Measurements from ENCODE around the gene BHLHE41.

BHLHE41 gene
- total RNA-seq, result 85.5 to 250 (median 125) reads per million in 18 experiments

DNA sequence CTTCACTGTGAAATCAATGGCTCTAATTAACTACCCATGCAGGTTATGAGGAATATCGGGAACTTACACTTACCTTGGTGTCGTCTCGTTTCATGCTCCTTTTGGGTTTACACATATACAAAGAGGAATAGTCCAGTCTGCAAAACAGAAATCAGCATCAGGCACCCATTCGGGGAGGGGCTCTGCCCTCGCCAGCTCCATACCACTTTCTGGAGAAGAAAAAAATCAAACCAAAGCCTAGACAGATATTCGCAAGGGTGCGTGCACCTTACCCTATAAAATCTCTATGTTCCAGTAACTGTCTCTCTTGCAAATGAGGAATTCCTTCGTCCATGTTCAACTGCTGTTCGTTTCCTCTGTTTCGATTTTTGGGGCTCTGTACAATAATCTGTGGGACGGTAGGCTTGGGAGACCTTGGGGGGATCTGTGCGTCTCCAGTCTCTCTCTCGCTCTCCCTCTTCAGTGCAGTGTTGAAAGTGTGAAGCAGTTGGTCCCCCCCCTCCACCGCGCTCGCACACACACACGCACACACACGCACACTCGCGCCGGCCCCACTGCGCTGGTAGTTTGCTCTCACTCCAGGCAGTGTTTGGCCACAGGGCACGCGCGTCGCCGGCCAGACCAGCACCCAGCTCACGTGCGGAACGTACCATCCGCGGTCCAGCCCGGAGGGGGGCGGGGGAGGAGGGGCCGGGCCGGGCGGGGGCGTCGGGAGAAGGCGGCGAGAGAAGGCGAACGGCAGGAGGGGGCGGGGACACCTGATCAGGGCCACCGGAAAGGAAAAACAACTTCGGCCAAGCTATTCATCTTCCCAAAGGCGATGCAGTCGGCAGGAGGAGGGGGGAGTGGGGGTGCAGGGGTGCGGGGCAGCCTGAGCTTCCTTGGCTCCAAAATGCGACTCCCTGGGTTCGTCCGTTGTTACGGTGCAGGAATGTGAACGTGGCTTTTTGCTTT is at the start of gene BHLHE41:
Gene BHLHE41 (minus strand): TSS at position 592 of the 954 bp plus-strand sequence. CDS start 258 bp downstream, at position 334.
- peak; percentile 66 to 87 for DNase-seq

GRCh38 chr12:26172946-26173552 is 48.2 kb upstream of the BHLHE41 start:
- DNase-seq, result no peak

DNA sequence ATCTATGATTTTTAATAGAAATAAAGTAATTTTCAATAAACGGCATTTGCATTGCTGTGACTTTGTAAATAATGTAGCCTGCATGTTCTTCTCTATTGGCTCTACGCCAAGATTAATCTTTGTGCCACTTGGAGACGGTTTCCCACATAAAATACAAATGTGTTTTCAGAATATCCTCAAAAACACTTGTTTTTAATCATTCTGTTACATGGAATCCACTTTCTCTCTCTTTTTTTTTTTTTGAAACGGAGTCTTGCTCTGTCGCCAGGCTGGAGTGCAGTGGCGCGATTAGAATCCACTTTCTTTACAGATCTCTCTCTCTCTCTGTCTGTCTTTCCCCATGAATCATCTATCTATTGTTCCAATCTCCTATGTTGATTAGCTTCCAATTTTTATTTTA is 47.7 kb upstream of the BHLHE41 start:
- DNase-seq, result no peak

DNA sequence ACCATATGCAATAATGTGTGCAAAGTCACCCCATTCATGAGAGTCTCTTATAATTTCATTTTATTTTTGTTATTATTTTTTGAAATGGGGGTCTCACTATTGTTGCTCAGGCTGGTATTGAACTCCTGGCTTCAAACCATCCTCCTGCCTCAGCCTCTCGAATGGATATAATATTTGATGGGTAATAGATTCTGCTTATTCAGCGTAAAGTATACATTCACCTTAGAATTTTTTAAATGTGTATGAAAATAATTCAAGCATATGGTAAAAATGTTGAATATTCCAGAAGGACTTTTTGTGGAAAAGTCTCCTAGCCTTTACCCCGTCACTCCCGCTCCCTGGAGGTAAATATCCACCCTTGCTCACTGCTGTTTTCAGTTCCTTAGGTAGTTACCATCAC is 47.2 kb upstream of the BHLHE41 start:
- no peak for DNase-seq

GRCh38 chr12:26164118-26164517 is 39.3 kb upstream of the BHLHE41 start:
- DNase-seq, result no peak

GRCh38 chr12:26162905-26163304 is 38.1 kb upstream of the BHLHE41 start:
- no peak for DNase-seq

GRCh38 chr12:26162174-26162573 is 37.3 kb upstream of the BHLHE41 start:
- DNase-seq, result no peak

- no peak for DNase-seq
Measured at GRCh38 chr12:26158078-26158764, 33.4 kb upstream of the BHLHE41 start.

DNA sequence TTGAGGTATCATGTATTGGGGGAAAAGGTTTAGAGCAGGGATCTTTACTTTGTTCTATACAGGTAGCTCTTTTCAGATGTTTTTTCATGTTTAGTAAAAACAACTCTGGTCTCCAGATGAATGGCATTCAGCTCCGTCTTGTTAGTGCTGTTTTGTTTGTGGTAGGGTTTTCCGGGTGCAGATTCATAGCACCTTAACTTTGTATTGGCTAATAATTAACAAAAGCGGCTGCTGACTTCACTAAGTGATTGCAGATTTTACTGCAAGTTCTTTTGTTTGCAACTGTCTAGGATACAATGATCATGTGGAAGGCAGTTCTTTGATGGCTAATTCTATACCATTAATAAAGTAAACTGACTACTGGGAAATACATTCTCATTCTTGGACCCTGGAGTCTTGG is 32.2 kb upstream of the BHLHE41 start:
- no peak for DNase-seq

DNA sequence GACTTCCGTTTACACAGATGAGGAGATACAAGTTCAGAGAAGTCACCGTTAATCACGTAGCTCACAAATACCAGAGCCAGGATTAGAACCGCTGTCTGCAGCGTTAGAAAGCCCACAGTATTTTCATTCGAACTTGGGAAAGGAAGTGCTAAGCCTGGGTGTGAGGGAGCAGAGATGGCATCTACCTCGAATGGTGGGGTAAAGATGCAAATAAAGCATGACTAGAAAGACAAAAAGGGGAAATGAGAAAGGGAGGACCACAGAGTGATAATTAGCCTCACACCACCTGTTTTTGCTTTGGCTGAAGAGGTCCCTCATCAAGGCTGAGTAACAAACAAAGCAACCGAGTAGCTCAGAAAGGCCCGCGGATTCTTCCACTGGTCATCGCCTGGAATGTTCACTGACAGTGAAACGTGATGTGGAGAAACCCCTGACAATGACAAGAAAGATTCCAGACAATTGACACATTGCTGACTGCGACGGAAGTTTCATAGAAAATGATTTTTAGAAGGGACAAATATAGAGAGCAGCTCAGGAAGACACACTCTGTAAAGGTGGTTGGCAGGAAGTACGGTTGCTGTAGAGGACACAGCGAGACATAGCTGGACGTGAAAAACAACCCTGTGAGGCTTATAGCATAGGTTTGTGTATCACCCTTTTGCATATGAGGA is 31.5 kb upstream of the BHLHE41 start:
- DNase-seq, result no peak

GRCh38 chr12:26153421-26154154 is 28.8 kb upstream of the BHLHE41 start:
- DNase-seq, result no peak

DNA sequence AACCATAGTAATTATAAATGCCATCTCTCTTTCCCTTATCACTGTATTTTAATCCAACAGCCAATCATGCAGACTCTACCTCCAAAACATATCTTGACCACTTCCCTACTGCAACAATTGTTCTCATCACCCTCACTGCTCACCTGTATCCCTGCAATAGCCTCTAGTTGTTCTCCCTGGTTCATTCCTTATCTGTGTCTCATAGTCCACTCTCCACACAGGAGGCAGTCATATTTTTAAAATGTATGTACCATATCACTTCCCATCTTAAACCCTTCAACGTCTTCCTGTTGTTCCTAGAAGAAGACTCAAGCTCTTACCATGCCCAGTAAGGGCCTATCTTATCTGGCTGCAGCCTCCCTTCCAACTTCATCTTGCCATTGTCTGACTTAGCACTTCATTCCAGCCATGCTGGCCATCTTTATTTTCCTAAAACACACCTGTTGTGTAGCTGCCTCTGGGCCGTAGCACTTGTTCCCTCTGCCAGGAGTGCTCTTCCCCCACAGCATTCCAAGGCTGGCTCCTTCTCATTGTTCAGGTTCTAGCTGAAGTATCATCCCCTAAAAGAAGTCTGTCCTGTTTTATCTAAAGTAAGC is 27.8 kb upstream of the BHLHE41 start:
- DNase-seq, result no peak

DNA sequence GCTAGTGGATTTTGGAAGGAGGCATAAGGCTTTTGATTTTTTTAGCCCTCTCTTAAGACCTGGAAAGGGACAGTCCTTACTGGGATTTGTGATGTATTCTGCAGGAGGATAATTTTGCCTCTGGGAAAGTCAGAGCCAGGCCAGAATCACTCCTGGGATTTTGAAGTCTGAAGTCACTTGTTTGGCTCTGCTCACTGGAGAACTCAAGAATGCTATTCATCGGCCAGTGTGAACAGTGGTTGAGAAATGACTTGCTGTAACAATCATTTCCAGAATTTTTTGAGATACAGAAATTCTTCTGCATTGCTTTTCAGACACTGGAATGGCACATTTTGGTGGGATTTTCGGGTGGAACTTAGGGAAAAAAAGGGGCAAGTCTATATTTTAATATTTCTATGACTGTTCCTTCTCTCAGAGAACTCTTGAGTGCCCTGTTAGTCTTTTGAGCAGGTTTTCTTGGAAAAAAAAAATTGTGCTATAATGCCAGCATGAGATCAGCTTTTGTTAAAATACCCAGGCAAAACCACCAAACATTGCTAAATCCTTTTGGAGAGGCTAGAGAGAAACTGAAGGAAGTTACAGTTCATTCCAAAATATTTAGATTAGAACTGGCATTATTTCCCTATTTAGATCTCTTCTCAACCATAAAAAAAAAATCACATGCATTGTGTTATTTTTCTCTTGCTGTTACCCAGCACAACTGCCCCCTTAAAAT is 26.1 kb upstream of the BHLHE41 start:
- peak; percentile 34 to 60 for DNase-seq

- DNase-seq, result peak; percentile 35 to 49
Measured at GRCh38 chr12:26149968-26150500, 25.2 kb upstream of the BHLHE41 start.

GRCh38 chr12:26148291-26148690 is 23.5 kb upstream of the BHLHE41 start:
- DNase-seq, result no peak

DNA sequence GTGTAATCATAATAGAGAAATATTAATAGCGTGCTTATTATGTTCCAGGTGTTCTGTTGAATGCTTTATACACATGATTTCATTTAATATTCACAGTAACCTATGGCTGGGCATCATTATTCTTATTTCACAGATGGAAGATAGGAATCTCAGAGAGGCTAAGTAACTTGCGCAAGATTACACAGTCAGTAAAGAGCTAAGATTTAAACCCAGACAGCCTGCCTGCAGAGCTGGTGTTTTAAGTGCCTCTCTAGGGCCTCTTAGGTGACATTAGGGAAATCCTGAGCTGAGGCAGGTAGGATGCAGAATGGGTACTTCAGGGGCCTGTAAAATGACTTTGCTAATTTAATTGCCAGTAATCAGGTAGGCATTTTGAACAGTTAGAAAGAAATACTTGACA is 18.5 kb upstream of the BHLHE41 start:
- DNase-seq, result no peak

DNA sequence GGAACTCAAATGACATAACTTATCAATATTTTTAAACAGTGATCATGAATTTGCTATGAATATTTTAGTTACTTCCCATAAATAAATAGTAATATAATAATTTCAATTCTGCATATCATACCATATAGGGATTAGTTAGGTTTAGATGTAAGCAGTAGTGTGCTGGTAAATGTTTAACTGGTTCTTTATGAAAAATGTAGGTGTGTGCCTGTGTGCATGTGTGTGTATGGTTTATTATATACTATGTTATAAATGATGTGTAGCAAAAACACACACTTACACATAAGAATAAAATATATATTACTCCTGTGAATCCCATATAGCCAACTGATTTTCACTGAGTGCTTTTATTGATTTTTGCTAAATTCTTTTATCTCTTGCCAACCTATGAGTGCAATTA is 14.0 kb upstream of the BHLHE41 start:
- no peak for DNase-seq

- no peak for DNase-seq
Measured at GRCh38 chr12:26136688-26137087, 11.9 kb upstream of the BHLHE41 start.

- no peak for DNase-seq
Measured at GRCh38 chr12:26135571-26135970, 10.7 kb upstream of the BHLHE41 start.

- no peak for DNase-seq
Measured at GRCh38 chr12:26135010-26135420, 10.2 kb upstream of the BHLHE41 start.

- DNase-seq, result no peak
Measured at GRCh38 chr12:26134540-26134939, 9.7 kb upstream of the BHLHE41 start.

Data from inflammatory macrophage (primary cell).